Stimulated activated CD4-positive, alpha-beta T cell treated with anti-CD3 and anti-CD28 coated beads, Interleukin-15, amount 100 ng/mL, for 24 hours (primary cell): ENCODE data around the gene SCYGR4.
"Not testable (repeated sequence)": the region's sequence is repeated elsewhere in the genome, so short reads cannot be mapped to it uniquely, and the experiment has no call there.

Source experiments
- DNase-seq: peaks from one replicate; pipeline ENCODE4 v3.0.0-alpha.2; 2020

Gene SCYGR4

GRCh38 chr2:227614740-227615139 lies 2.6 kb upstream of the SCYGR4 start, which contains the start of gene SCYGR3:
Gene SCYGR3 (minus strand): TSS chr2:227614840. CDS start chr2:227614840, 0 bp downstream.
- DNase-seq = no peak

GRCh38 chr2:227615181-227615580 lies 2.1 kb upstream of the SCYGR4 start:
- no peak for DNase-seq

- no peak for DNase-seq
These were observed 1.4 kb upstream of the SCYGR4 start for GRCh38 chr2:227615906-227616305.

GRCh38 chr2:227616631-227617030 lies 667 bp upstream of the SCYGR4 start:
- no peak for DNase-seq

GRCh38 chr2:227623226-227623625 lies 5.9 kb downstream of the SCYGR4 start:
- no peak for DNase-seq

GRCh38 chr2:227625420-227625819 lies 8.1 kb downstream of the SCYGR4 start:
- no peak for DNase-seq

- DNase-seq = no peak
These were observed 9.4 kb downstream of the SCYGR4 start for GRCh38 chr2:227626580-227627151.

GRCh38 chr2:227627769-227628168 lies 10.5 kb downstream of the SCYGR4 start:
- DNase-seq = peak; percentile 27

GRCh38 chr2:227629435-227629834 lies 12.1 kb downstream of the SCYGR4 start:
- DNase-seq = no peak

- DNase-seq = no peak
These were observed 13.0 kb downstream of the SCYGR4 start for GRCh38 chr2:227630322-227630721.

- no peak for DNase-seq
These were observed 15.5 kb downstream of the SCYGR4 start for GRCh38 chr2:227632827-227633226.

GRCh38 chr2:227634201-227634600 lies 16.9 kb downstream of the SCYGR4 start:
- DNase-seq = no peak

GRCh38 chr2:227642656-227643055 lies 25.4 kb downstream of the SCYGR4 start:
- DNase-seq = no peak

GRCh38 chr2:227643990-227644551 lies 26.8 kb downstream of the SCYGR4 start:
- no peak for DNase-seq

- no peak for DNase-seq
These were observed 36.1 kb downstream of the SCYGR4 start for GRCh38 chr2:227653419-227653818.

- no peak for DNase-seq
These were observed 37.1 kb downstream of the SCYGR4 start for GRCh38 chr2:227654426-227654825.

GRCh38 chr2:227655454-227655853 lies 38.2 kb downstream of the SCYGR4 start:
- no peak for DNase-seq

- no peak for DNase-seq
These were observed 40.0 kb downstream of the SCYGR4 start for GRCh38 chr2:227657199-227657845.

GRCh38 chr2:227661025-227661649 lies 43.8 kb downstream of the SCYGR4 start:
- no peak for DNase-seq

- DNase-seq = no peak
These were observed 44.5 kb downstream of the SCYGR4 start for GRCh38 chr2:227661827-227662226.

- DNase-seq = no peak
These were observed 48.1 kb downstream of the SCYGR4 start for GRCh38 chr2:227665189-227665940.

GRCh38 chr2:227666631-227667170 lies 49.4 kb downstream of the SCYGR4 start, which contains the start of gene SCYGR5:
Gene SCYGR5 (plus strand): TSS chr2:227666804. CDS start chr2:227666804, 0 bp downstream.
- DNase-seq = not testable (repeated sequence)
